ENCODE measurements around the gene FKBP3.

DNA sequence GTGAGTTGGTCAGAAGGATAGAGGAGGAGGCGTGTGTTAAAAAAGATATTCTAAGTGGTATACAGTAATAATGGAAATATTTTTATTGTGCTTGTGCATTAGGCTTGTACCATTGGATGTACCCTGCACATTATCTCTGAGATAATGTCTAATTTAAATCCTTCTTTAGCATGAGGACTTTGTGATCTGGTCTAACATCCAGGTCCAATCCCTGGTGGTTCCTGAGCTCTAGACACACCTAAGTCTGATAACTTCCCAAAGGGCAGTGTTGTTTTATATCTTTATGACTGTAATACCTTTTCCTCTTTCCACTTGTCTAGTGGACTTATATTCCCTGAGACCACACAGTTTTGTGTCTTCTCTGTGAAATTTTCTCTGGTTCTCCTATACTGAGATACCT is 29.7 kb downstream of the FKBP3 start:
- TF ChIP-seq EP300 (IDR thresholded peaks at IDR 0.05; ENCODE audit: borderline replicate concordance) (no peak), ZBTB7A (IDR thresholded peaks at IDR 0.05; ENCODE audit: low read depth) (no peak), TEAD4 (IDR thresholded peaks at IDR 0.05) (no peak), YY1 (IDR thresholded peaks at IDR 0.05; ENCODE audit: low read depth) (no peak), FOXM1 (IDR thresholded peaks at IDR 0.05; ENCODE audit: borderline replicate concordance, low read depth) (no peak), TAF1 (IDR thresholded peaks at IDR 0.05; ENCODE audit: low read depth) (no peak), CREB1 (IDR thresholded peaks at IDR 0.05; ENCODE audit: low read depth) (no peak), RAD21 (IDR thresholded peaks at IDR 0.05; ENCODE audit: low read depth) (no peak), EGR1 (IDR thresholded peaks at IDR 0.05) (no peak), CEBPB (IDR thresholded peaks at IDR 0.05) (no peak), TCF12 (IDR thresholded peaks at IDR 0.05; ENCODE audit: low read depth) (no peak)
- TF ChIP-seq, protein P1, sequence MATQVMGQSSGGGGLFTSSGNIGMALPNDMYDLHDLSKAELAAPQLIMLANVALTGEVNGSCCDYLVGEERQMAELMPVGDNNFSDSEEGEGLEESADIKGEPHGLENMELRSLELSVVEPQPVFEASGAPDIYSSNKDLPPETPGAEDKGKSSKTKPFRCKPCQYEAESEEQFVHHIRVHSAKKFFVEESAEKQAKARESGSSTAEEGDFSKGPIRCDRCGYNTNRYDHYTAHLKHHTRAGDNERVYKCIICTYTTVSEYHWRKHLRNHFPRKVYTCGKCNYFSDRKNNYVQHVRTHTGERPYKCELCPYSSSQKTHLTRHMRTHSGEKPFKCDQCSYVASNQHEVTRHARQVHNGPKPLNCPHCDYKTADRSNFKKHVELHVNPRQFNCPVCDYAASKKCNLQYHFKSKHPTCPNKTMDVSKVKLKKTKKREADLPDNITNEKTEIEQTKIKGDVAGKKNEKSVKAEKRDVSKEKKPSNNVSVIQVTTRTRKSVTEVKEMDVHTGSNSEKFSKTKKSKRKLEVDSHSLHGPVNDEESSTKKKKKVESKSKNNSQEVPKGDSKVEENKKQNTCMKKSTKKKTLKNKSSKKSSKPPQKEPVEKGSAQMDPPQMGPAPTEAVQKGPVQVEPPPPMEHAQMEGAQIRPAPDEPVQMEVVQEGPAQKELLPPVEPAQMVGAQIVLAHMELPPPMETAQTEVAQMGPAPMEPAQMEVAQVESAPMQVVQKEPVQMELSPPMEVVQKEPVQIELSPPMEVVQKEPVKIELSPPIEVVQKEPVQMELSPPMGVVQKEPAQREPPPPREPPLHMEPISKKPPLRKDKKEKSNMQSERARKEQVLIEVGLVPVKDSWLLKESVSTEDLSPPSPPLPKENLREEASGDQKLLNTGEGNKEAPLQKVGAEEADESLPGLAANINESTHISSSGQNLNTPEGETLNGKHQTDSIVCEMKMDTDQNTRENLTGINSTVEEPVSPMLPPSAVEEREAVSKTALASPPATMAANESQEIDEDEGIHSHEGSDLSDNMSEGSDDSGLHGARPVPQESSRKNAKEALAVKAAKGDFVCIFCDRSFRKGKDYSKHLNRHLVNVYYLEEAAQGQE (IDR thresholded peaks at IDR 0.05; ENCODE audit: low read depth): no peak
- TF ChIP-seq, protein P2, sequence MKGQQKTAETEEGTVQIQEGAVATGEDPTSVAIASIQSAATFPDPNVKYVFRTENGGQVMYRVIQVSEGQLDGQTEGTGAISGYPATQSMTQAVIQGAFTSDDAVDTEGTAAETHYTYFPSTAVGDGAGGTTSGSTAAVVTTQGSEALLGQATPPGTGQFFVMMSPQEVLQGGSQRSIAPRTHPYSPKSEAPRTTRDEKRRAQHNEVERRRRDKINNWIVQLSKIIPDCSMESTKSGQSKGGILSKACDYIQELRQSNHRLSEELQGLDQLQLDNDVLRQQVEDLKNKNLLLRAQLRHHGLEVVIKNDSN (IDR thresholded peaks at IDR 0.05): no peak

Data from Ishikawa (cell line).